K562 (cell line): Measurements from ENCODE around the gene PBXIP1. TPM values are rescaled to one million over a fixed set of nuclear protein-coding genes. Genes with fewer than 3 reads are reported as not detected.

ENCODE experiments used
- BRF1 ChIP-seq: IDR thresholded peaks from 3 replicates; pipeline ENCODE4 v1.6.1; 2011; ENCODE audit warnings: borderline replicate concordance, mild to moderate bottlenecking; ENCODE audit not compliant: insufficient read length; ENCODE audit errors: extremely low read depth
- CEBPB ChIP-seq: fragments of 450-650 bp; IDR thresholded peaks from 2 replicates; pipeline ENCODE4 v1.6.1; 2016; ENCODE audit warnings: missing genetic modification characterization, missing compliant biosample characterization
- DMBX1 ChIP-seq: fragments of 250-450 bp; sonication (Bioruptor Pico); IDR thresholded peaks from 2 replicates; pipeline ENCODE4 v1.8.0; 2022; ENCODE audit warnings: inconsistent platforms, mild to moderate bottlenecking, moderate library complexity, borderline replicate concordance
- E2F1 ChIP-seq: sonication (generic); formaldehyde crosslinking; IDR thresholded peaks from 2 replicates; pipeline ENCODE4 v1.8.1; 2023; ENCODE audit warnings: mild to moderate bottlenecking, missing genetic modification reagents, moderate library complexity
- HMG20A ChIP-seq: fragments of 450-650 bp; formaldehyde crosslinking; conservative IDR thresholded peaks from 2 replicates; pipeline ENCODE4 v1.4.0; 2020; ENCODE audit warnings: mild to moderate bottlenecking, mixed read lengths
- IRF2 ChIP-seq: sonication (generic); formaldehyde crosslinking; IDR thresholded peaks from 2 replicates; pipeline ENCODE4 v1.8.1; 2022; ENCODE audit warnings: mild to moderate bottlenecking, missing genetic modification reagents
- NUFIP1 ChIP-seq: fragments of 450-650 bp; IDR thresholded peaks from 2 replicates; pipeline ENCODE4 v1.6.1; 2018; ENCODE audit not compliant: partially characterized antibody
- PCBP1 ChIP-seq: fragments of 200-400 bp; formaldehyde crosslinking; IDR thresholded peaks from 2 replicates; pipeline ENCODE4 v1.6.1; 2018; ENCODE audit warnings: mild to moderate bottlenecking, low read depth, low read length; ENCODE audit not compliant: poor library complexity, severe bottlenecking
- SIN3B ChIP-seq: fragments of 450-650 bp; IDR thresholded peaks from 2 replicates; pipeline ENCODE4 v1.6.1; 2017; ENCODE audit warnings: low read depth, mild to moderate bottlenecking, moderate library complexity
- SIRT6 ChIP-seq: IDR thresholded peaks from one replicate; pipeline ENCODE4 v1.6.1; 2012; ENCODE audit warnings: low read depth, mild to moderate bottlenecking, control low read depth, inconsistent platforms, low read length, moderate library complexity
- SMAD2 ChIP-seq: fragments of 150-350 bp; IDR thresholded peaks from 2 replicates; pipeline ENCODE4 v1.6.1; 2014; ENCODE audit warnings: low read depth, mild to moderate bottlenecking, low read length
- SOX6 ChIP-seq: fragments of 450-650 bp; IDR thresholded peaks from 2 replicates; pipeline ENCODE4 v1.6.1; 2014; ENCODE audit warnings: mild to moderate bottlenecking
- ZC3H8 ChIP-seq: fragments of 450-650 bp; IDR thresholded peaks from 2 replicates; pipeline ENCODE4 v1.6.1; 2017
- ZNF316 ChIP-seq: fragments of 450-650 bp; IDR thresholded peaks from 2 replicates; pipeline ENCODE4 v1.6.1; 2016
- ZNF766 ChIP-seq: fragments of 200-800 bp; sonication (Bioruptor generic); conservative IDR thresholded peaks from 2 replicates; pipeline ENCODE4 v1.6.1; 2016; ENCODE audit warnings: missing genetic modification characterization, missing compliant biosample characterization
- polyA plus RNA-seq, 8 experiments: library from polyadenylated mRNA; depleted of rRNA in 4 of 8; stranded (reverse) in 5 of 8; unstranded in 3 of 8; fragments of >200 nt; fragmentation: Nextera tagmentation in 2 of 8; fragmentation: Illumina TruSeq in 1 of 8; extraction: Ambion mirVana in 2 of 8; extraction: Trizol in 1 of 8; gene quantifications; 2 replicates each; pipeline versions ENCODE4 v1.2.1 to v1.2.3, GENCODE V29; 2011 to 2014; ENCODE audit warnings: inconsistent platforms in 1 of 8, missing spikeins in 1 of 8
- total RNA-seq, 7 experiments: library from RNA; depleted of rRNA in 6 of 7; stranded (reverse); fragments of >200 nt in 6 of 7; fragmentation: Illumina TruSeq in 2 of 7; extraction: Trizol in 2 of 7; gene quantifications; 2 replicates each; pipeline versions ENCODE4 v1.2.1 to v1.2.3, GENCODE V29; 2011 to 2021; ENCODE audit warnings: low replicate concordance in 1 of 7
- TF ChIP-seq, protein P1 (sequence below), 3 experiments: IDR thresholded peaks in 2 of 3; conservative IDR thresholded peaks in 1 of 3; 2 replicates each; pipeline ENCODE4 v1.5.1; 2011 to 2012; ENCODE audit warnings: low read length in 3 of 3, mild to moderate bottlenecking in 3 of 3, control low read depth in 2 of 3, improper control_type of control experiment in 1 of 3, inconsistent platforms in 1 of 3, low read depth in 1 of 3, mixed read lengths in 1 of 3, moderate library complexity in 1 of 3; ENCODE audit not compliant: insufficient read depth in 2 of 3
- TF ChIP-seq, protein P2 (sequence below): sonication (generic); formaldehyde crosslinking; IDR thresholded peaks from 2 replicates; pipeline ENCODE4 v1.4.0; 2020; ENCODE audit warnings: mild to moderate bottlenecking, missing genetic modification reagents

Gene PBXIP1
- total and polyA plus RNA-seq, 9 of the 15 experiments (the other 6 are each of a cell fraction or from before 2014, with no cell fraction given): 0.13 to 8.3 (median 5.8) TPM

- TF ChIP-seq, protein P1, sequence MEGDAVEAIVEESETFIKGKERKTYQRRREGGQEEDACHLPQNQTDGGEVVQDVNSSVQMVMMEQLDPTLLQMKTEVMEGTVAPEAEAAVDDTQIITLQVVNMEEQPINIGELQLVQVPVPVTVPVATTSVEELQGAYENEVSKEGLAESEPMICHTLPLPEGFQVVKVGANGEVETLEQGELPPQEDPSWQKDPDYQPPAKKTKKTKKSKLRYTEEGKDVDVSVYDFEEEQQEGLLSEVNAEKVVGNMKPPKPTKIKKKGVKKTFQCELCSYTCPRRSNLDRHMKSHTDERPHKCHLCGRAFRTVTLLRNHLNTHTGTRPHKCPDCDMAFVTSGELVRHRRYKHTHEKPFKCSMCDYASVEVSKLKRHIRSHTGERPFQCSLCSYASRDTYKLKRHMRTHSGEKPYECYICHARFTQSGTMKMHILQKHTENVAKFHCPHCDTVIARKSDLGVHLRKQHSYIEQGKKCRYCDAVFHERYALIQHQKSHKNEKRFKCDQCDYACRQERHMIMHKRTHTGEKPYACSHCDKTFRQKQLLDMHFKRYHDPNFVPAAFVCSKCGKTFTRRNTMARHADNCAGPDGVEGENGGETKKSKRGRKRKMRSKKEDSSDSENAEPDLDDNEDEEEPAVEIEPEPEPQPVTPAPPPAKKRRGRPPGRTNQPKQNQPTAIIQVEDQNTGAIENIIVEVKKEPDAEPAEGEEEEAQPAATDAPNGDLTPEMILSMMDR (IDR thresholded peaks at IDR 0.05 in 2 of 3, conservative IDR thresholded peaks at IDR 0.05 in 1 of 3; ENCODE audit: insufficient read depth in 2 of 3, low read depth in 1 of 3, low read length in 3 of 3): peak in 1 of 3 experiments; percentile 30; a peak in 2 of 6 replicates
- no peak for TF ChIP-seq BRF1
- no peak for TF ChIP-seq IRF2 (CRISPR knock-in tag)
- TF ChIP-seq SOX6: 0 out of 2 replicates have a peak, but pooled peaks have one; percentile 37
- TF ChIP-seq ZNF316: no peak
- peak; percentile 82 for TF ChIP-seq ZNF766
- TF ChIP-seq NUFIP1: peak; percentile 12
- no peak for TF ChIP-seq SMAD2
- TF ChIP-seq CEBPB (tag): no peak
- TF ChIP-seq SIN3B: 0 out of 2 replicates have a peak, but pooled peaks have one; percentile 4
- TF ChIP-seq, protein P2, sequence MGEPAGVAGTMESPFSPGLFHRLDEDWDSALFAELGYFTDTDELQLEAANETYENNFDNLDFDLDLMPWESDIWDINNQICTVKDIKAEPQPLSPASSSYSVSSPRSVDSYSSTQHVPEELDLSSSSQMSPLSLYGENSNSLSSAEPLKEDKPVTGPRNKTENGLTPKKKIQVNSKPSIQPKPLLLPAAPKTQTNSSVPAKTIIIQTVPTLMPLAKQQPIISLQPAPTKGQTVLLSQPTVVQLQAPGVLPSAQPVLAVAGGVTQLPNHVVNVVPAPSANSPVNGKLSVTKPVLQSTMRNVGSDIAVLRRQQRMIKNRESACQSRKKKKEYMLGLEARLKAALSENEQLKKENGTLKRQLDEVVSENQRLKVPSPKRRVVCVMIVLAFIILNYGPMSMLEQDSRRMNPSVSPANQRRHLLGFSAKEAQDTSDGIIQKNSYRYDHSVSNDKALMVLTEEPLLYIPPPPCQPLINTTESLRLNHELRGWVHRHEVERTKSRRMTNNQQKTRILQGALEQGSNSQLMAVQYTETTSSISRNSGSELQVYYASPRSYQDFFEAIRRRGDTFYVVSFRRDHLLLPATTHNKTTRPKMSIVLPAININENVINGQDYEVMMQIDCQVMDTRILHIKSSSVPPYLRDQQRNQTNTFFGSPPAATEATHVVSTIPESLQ: no peak
- TF ChIP-seq SIRT6: no peak
- TF ChIP-seq DMBX1: no peak
- no peak for TF ChIP-seq E2F1 (CRISPR knock-in tag)
- no peak for TF ChIP-seq PCBP1
- TF ChIP-seq HMG20A (CRISPR knock-in tag): no peak
- TF ChIP-seq ZC3H8: no peak
Observed at GRCh38 chr1:154937085-154937987, 18.6 kb downstream of the PBXIP1 start (continued).
